Hypothalamus (tissue), 51 donors: ENCODE data around the gene INO80C.
A peak's percentile ranks its signal among the peaks of the same experiment; 100 is the strongest.
"Not testable (repeated sequence)": the region's sequence is repeated elsewhere in the genome, so short reads cannot be mapped to it uniquely, and the experiment has no call there.

ENCODE experiments used
- DNase-seq, 51 donors: peaks; one replicate each; lab custom pipeline; 2025; lab: John Stamatoyannopoulos, UW

The INO80C gene

DNA sequence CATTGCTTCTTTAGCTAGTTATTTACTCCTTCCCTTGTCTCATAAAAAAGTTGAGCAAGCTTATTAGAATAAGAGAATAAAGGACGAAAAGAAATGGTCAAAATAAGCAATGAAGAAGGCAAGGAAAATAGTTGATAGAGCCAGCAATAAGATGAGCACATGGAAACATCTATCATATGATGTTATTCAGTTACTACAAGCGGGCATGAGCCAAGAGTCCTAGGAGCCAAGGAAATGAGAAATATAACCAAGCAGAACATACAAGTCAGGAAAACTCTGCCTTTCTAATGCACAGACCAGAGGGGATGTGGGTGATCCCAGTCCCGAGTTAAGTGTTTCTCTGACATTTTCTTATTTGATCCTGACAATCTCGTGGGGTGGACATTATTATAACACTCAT, 33.9 kb downstream of the INO80C start:
- no peak for DNase-seq

DNA sequence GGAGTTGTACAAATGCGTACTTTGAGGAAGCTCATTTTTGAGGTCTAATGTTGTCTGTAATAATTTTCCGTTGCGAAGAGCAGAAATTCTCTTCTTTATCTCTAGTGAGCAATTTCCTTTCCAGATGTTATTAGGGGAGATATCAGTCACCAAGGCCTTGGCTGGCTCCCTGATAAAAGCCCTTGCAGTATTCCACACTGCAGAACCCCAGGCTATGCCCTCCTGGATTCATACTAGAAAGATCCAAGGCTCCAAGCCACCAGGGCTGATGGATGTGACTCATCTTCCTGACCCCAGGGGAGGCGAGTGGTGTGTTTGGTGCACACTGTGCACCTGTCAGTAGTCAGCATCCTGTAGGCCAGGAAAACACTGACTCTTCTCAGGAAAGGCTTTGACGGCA, 34.7 kb downstream of the INO80C start:
- no peak for DNase-seq

DNA sequence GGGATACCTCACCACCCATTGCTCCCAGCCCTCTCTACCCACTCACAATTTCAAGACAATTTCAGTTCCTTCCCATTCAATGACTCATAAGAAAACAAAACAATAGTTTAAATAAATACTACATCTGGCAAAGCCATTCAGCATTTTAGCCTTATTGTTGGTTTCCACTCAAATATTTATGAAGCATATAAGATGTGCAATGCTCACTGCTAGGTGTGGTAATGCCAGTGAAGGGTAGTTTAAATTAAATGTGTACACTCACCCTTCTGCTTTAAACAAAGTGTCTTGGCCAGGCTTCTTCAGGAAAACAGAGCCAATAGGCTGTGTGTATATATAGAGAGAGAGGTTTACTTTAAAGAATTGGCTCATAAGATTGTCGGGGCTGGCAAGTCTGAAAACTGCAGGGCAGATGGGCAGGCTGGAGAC, 37.0 kb downstream of the INO80C start:
- DNase-seq: no peak

DNA sequence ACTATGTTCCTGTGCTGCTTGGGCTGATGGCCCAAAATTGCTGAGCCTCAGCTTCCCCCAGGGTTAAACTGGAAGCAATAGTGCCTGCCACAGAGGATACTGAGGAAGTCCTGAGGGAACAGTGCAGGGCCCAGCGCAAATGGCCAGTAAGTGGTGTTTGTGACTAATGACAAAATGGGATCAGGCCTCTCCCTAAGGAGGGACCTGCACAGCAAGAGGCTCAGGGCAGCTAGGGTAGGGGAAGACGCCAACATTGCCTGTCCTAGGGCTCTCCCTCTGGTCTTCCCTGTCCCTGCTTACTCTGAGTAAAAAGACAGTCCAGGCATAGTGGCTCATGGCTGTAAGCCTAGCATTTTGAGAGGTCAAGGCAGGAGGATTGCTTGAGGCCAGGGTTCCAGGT, 37.8 kb downstream of the INO80C start:
- no peak for DNase-seq

DNA sequence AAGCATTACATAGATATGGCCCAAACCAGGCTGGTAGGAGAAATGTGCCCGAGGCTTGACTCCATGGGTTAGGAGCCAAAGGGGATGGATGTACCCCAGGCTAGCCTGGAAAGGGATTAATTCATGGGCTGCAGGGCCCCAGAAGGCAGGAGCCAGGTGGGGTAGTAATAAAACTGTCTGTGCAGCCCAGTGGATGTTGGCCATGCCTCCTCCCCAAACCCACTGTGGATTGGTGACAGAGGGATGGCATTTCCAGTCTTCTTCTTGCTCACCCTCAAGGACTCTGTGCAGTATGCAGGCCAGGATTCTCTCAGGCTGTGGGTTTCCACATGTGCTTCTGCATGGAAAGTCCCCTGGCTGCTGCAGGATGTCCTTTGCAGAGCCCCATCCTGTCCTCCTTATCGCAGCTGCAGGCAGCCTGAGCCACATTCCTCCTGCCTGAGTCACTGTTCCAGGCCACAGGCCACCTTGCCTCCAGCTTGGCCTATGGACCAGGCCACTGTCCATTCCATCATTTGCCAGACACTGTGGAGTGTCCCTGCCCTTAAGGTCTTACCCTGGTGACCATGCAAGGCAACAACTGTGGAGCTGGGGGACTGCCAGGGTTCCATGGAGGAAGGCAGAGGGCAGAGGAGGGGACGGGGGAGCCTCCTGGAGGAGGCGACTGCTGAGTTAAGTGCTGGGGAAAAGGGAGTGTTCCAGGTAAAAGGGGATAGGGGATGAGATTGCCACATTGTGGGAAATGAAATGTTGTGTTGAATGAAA, 38.9 kb downstream of the INO80C start:
- DNase-seq: no peak

DNA sequence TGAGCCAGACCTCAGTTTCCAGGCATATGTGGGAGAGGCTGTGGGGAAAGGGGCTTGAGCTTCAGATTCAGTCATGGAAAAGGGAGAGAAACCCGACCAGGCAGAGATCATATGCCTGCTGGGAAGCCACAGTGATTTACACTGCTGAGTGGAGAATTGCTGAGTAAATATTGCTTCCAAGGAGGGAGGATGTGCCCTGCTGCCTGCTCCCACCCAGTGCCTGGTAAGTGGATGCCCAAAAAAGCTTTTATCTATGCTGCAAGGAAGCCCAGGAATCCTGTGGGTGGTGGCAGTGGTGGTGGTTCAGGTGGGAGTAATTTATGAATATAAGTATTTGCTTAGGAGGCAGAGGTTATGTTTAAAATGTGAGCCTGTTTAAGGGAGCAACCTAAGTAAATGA, 39.5 kb downstream of the INO80C start:
- DNase-seq: no peak

DNA sequence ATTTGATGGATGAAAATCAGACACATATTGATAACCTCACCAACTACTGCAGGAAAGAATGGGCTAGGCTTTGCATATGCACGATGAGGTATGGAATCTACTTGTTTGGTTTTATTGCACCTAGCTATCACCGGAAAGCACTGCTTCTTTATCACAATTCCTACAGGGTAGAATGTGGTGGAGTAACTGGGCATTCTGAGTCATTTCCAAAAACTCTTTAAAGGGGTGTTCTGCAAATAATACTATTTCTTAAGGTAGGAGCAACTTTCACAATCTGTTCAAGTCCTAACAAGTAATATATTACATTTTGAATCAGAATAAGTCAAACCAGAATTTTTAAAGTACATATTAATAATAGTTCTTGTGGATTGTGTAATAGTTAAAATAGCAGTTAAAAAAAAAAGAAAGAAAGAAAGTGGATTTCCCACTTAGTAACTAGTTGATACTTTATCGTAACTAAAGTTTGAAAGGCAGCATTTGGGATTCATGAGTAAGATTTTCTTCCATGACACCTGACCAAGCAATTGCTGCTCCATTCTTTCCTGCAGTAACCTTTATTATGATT, 40.5 kb downstream of the INO80C start:
- no peak for DNase-seq

DNA sequence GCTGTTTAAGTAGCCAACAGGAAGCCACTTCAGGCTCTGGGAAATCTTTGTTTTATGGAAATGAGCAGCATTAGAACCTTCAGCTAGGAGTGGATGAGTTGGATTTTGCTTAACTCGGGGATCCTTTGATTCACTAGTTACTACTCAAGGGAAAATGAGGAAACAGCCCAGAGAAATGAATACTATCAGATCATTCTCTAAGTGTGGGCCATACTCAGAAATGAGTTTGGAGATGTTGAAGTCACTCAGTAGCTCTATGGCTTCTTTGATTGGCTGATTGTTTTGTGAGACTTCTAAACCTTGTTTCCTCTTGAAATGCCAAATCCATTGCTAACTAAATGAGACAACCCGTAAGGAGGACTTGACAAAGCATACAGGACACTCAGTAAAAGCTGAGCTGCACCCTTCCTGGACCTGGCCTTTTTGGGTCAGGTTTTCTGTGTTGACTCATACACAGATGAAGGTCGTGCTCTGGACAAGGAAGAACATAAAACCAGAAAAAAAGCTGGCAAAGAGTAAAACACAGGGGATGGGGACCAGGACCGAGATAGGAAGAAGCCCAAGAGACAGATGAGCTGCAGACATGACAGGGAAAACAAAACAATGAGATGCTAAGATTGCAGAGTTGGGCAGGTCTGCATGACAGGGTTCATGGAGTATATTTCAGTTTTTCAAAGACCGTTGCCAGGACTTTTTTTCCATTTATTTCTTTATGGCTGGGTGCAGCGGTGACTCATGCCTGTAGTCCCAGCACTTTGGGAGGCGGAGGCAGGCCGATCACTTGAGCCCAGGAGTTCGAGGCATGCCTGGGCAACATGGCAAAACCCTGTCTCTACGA, 41.6 kb downstream of the INO80C start:
- no peak for DNase-seq

DNA sequence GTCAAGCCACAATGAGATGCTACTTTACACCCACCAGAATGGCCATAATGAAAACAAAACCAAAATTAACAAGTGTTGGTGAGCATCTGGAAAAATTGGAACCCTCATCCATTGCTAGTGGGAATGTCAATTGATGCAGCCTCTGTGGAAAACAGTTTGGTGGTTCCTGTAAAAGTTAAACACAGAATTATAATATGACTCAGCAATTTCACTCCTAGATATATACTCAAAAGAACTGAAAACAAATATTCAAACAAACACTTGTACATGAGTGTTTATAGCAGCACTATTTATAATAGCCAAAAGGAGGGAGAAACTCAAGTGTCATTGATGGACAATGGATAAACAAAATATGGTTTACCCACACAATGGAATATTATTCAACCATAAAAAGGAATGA, 43.0 kb downstream of the INO80C start:
- no peak for DNase-seq

DNA sequence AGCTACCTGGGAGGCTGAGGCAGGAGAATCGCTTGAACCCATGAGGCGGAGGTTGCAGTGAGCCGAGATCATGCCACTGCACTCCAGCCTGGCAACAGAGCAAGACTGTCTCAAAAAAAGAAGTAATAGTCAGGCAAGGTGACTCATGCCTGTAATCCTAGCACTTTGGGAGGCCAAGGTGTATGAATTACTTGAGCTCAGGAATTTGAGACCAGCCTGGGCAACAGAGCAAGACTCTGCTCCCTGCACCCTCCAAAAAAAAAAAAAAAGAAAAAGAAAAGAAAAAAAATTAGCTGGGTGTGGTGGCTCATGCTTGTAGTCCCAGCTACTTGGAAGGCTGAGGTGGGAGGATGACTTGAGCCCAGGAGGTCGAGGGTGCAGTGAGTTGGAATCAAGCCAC, 44.7 kb downstream of the INO80C start:
- not testable (repeated sequence) for DNase-seq

DNA sequence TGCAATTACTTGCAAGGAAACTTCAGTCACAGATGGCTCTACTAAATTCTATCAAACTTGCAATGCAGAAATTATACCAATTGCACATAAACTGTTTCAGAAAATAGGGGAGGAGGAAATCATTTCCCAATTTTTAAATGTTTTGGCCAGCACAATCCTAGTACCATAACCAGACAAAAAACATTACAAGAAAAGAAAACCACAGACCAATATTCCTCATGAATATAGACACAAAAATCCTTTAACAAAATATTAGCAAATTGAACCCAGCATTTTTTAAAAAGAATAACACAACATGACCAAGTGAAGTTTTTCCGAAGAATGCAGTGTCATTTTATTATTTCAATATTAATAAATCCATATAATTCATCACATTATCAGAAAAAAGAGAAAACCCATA, 45.8 kb downstream of the INO80C start:
- DNase-seq: no peak

DNA sequence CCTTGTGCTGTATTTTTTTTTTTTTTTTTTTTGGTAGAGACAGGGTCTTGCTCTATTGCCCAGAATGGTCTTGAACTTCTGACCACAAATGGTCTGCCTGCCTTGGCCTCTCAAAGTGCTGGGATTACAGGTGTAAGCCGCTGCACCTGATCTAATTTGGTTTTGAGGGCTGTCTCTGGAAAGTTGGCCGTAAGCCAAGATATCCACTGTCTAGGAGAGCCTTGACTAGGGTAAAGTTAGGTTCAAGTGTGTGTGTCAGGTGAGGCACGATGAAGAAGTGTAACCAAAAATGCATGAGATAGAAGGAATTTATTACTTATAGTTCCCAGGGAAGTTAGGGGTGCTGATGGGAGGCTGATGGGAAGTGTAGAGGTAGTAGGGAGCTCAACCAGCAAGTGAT, 46.7 kb downstream of the INO80C start:
- no peak for DNase-seq

DNA sequence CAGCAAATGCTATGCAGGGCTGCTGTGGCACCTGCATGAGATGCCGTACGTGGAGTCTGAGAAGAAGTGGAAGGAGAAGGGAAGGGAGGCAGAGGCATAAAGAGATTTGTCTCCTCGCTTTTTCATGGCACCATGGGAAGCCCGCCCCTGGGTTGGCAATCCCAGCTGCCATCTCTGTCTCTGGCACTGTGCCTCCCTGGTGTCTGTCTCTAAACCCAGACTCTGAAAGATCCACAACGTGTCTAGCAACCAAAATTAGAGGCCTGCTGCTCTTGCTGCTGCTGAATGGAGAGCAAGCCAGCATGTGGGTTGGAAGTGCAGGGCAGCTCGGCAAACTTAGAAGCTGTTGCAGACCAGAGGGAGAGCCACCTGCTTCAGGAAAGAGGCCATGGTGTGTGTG, 53.1 kb downstream of the INO80C start:
- DNase-seq: peak in 26 of 51 donors; percentile 3 to 56 (median 19)

DNA sequence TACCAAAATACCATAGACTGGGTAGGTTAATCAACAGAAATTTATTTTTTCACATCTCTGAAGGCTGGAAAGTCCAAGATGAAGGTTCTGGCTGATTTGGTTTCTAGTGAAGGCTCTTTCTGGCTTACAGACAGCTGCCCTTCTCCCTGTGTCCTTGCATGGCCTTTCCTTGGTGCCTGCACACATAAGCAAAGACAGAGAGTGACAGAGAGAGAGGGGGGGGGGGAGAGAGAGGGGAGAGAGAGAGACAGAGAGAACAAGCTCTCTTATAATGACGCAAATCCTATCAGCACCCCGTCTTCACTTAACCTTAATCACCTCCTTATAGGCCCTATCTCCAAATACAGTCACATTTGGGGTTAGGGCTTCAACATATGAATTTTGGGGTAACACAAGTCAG, 53.9 kb downstream of the INO80C start:
- no peak for DNase-seq

DNA sequence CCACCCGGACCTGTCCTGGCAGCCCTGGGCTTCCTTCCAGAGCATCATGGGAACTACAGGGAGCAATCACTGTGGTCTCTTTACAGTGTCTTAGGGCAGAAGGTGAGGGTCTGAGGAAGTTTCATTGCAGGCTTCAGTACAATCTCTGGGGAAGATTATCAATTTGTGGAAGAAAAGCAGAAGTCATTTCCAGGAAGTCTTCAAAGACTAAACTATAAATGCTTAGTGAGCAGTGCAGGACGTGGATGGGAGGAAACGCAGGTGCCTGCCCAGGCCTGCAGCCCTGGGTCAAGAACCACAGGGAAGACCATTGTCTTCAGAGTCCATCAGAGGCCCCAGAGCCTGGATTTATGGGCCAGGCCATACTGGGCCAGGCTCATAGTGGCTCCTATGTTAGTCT, 54.3 kb downstream of the INO80C start:
- no peak for DNase-seq

DNA sequence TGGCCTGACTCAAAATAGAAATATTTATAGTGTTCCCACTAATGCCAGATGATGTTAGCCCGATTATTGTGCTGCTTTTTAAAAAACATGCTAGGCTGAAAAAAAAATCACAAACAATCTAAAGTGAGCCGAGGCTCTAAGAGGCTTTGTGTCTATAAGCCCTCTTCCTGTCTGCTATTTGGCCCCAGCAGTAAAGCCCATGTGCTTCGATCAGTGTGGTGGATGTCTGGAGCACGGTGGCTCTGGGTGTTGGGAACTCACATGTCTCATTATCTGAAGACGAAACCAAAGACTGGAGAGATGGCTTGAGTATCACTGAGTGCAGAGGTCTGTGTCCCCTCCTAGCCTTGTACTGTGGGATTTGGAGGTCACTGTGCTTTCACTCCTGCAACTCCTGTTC, 55.1 kb downstream of the INO80C start:
- no peak for DNase-seq

DNA sequence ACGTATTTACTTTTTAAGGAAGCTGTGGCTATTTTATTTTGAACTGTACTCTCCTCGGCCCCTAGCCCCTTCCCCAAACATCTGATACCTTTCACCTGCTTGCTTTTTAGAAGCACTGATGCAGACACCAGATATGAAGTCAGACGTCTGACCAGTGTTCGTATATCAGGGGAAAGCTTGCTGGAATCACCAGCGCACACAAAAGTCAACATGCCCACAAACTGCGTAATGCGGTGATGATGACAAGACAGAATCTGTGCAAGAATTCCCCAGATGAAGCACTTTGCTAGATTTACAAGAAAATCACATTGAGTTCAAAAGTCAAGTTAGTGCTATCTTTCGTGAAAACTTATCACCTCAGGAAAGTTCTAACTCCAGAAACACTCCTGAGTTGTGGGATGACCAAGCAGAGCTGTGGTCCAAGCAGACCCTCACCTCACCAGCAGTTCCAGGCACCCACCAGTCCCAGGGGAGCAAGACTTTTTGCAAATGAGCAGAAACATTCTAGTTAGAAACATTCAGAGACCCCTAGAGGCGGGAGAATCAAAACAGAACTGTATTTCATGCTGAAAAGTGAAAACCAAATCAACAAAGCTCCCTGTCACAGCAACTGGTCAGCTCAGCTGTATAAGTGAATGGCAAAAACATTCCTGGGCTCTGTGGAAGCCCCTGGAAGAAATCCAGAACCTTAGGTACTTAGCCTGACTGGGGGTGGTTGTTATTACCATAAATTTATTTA, 55.7 kb downstream of the INO80C start:
- DNase-seq: no peak

DNA sequence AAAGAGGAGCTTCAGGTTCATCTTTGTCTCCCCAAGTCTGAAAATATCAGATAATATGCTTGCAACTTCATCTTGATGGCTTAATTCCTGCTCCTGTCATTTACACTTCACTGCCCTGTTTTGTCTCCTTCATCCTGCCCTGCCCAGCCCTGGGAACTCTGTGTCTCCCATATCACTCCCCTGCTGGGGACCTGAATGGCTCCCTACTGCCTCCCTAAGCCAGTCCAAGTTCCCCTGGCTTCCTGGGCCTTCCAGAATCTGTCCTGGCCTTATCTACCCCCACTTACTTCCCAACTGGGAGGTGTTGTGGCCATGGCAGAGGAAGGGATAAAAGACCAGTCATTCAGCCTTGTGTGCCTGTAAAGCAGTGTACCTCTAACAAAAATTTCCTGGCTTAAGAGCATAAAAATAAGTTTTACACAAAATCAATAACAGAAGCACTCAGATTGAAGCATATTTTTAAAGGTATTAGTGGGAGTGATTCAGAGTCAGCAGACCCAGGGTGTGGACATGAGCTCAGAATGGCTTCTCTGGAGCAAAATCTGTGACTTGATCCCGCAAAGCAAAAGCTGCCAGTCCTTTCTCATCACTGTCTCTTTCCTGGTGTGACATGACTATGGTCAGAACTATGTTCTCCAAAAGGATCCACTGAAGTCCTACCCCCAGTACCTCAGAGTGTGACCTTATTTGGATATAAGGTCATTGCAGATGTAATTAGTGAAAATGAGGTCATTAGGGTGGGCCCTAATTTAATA, 59.1 kb downstream of the INO80C start:
- DNase-seq: no peak

DNA sequence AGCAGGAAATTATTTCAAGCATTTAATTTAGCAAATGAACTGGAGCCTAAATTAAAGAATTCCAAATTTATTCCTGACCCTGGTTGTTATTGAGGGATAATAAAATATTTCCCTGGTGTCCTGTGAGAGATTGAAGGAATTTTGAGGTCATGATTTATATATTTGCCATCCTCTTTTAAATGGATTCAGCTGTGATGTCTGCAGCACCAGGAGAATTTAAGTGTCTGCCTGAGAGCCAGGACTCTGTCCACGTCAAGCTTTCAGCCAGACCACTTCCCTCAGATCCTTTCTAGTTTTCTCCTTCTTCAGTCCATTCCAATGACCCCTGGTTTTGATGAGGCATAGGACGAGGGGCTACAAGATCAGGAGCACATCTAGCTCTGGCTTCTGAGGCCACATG, 59.9 kb downstream of the INO80C start:
- no peak for DNase-seq

DNA sequence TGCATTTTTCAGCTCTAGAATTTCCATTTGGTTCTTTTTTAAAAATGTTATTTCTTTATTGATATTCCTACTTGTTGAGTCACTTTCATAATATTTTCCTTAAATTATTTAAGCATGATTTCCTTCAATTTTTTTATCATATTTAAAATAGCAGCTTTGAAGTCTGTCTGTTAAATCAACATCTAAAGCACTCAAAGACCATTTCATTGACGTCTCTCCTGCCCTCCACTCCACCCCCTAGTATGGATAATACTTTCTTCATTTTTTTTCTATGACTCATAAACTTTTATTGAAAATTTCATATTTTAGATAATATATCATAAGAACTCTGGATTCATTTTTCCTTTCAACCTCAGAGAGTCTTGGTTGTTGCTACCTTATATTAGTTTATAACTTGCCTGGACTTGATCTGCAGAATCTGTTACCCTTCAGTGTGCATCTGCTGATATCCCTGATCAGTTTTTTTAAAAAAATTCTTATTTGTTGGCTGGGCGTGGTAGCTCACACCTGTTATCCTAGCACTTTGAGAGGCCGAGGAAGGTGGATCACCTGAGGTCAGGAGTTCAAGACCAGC, 61.6 kb downstream of the INO80C start:
- DNase-seq: no peak
